A549 (cell line): ENCODE measurements around the gene GPR78. TPM values are rescaled to one million over a fixed set of nuclear protein-coding genes. Genes with fewer than 3 reads are reported as not detected.

Experiments
- ATAC-seq, 2 experiments: fragments of 200-7000 bp in 1 of 2; fragments of >200 bp in 1 of 2; cut with Nextera tagmentation in 1 of 2; cut with Tn5 transposase in 1 of 2; 3 replicates each; pipeline versions ENCODE4 v1.8.0 to v1.9.1; 2018 to 2020; ENCODE audit warnings: mild to moderate bottlenecking in 1 of 2, moderate library complexity in 1 of 2
- CTCF ChIA-PET: fragments of 300-600 bp; sonication (Branson Sonifier 250); formaldehyde crosslinking; extraction: SDS; loops from one replicate; lab custom pipeline; 2021; ENCODE audit warnings: antibody characterized with exemption, inconsistent platforms; lab: Yijun Ruan, JAX
- POLR2A ChIA-PET: fragments of 350-600 bp; formaldehyde crosslinking; extraction: SDS; loops from one replicate; lab custom pipeline; 2021; ENCODE audit warnings: antibody characterized with exemption, inconsistent platforms; lab: Yijun Ruan, JAX
- DNase-seq, 2 experiments: peaks; one replicate each; pipeline versions ENCODE4 v3.0.0 to v3.0.0-alpha.2; 2011 to 2016; ENCODE audit warnings: low read depth in 1 of 2, low spot score in 1 of 2
- FAIRE-seq: peaks from 2 replicates; lab custom pipeline; 2011; peaks lifted over from hg19 to GRCh38; lab: Jason Lieb, UNC
- H3K27ac ChIP-seq, 2 experiments: fragments of >200 bp; sonication (Bioruptor Twin); formaldehyde crosslinking; 3 replicates each; pipeline ENCODE4 v1.5.1; 2016 to 2017
- H3K4me1 ChIP-seq: fragments of >200 bp; sonication (Bioruptor Twin); formaldehyde crosslinking; 3 replicates; pipeline ENCODE4 v1.6.1; 2016
- H3K4me2 ChIP-seq: fragments of >200 bp; sonication (Bioruptor Twin); formaldehyde crosslinking; 3 replicates; pipeline ENCODE4 v1.6.1; 2016
- H3K4me3 ChIP-seq: fragments of >200 bp; sonication (Bioruptor Twin); formaldehyde crosslinking; 3 replicates; pipeline ENCODE4 v1.5.1; 2016
- H3K9me3 ChIP-seq: fragments of >200 bp; sonication (Bioruptor Twin); formaldehyde crosslinking; 3 replicates; pipeline ENCODE4 v1.6.1; 2016
- BHLHE40 ChIP-seq: IDR thresholded peaks from 2 replicates; pipeline ENCODE4 v1.6.1; 2012; ENCODE audit warnings: low read depth, low read length, inconsistent platforms
- CBX2 ChIP-seq: fragments of 200-600 bp; sonication (generic); IDR thresholded peaks from 2 replicates; pipeline ENCODE4 v1.6.1; 2016; ENCODE audit warnings: low read depth, mild to moderate bottlenecking, borderline replicate concordance
- CEBPB ChIP-seq, 2 experiments: fragments of >200 bp in 1 of 2; sonication (Bioruptor Twin) in 1 of 2; formaldehyde crosslinking in 1 of 2; IDR thresholded peaks; 2 replicates each; pipeline ENCODE4 v1.6.1; 2012 to 2016
- FOXS1 ChIP-seq: fragments of 250-450 bp; sonication (Bioruptor Pico); IDR thresholded peaks from 2 replicates; pipeline ENCODE4 v1.5.0; 2020; ENCODE audit warnings: mild to moderate bottlenecking, moderate library complexity
- GATA3 ChIP-seq: IDR thresholded peaks from 2 replicates; pipeline ENCODE4 v1.6.1; 2012; ENCODE audit warnings: borderline replicate concordance
- HOXB13 ChIP-seq: fragments of 250-450 bp; sonication (Bioruptor Pico); IDR thresholded peaks from 2 replicates; pipeline ENCODE4 v1.5.0; 2020; ENCODE audit warnings: low read depth, mild to moderate bottlenecking, moderate library complexity
- HOXB5 ChIP-seq: fragments of 250-450 bp; sonication (Bioruptor Pico); IDR thresholded peaks from 2 replicates; pipeline ENCODE4 v1.5.0; 2020; ENCODE audit warnings: mild to moderate bottlenecking, moderate library complexity
- JUN ChIP-seq, 2 experiments: fragments of >200 bp; sonication (Bioruptor Twin); formaldehyde crosslinking; IDR thresholded peaks; 2 replicates in 1 of 2; 3 replicates in 1 of 2; pipeline ENCODE4 v1.6.1; 2016 to 2017
- MAX ChIP-seq: IDR thresholded peaks from 2 replicates; pipeline ENCODE4 v1.6.1; 2012
- NFE2L2 ChIP-seq: fragments of 150-350 bp; conservative IDR thresholded peaks from 2 replicates; pipeline ENCODE4 v1.6.1; 2014; ENCODE audit warnings: low read length
- POLR2AphosphoS2 ChIP-seq: conservative IDR thresholded peaks from 2 replicates; pipeline ENCODE4 v1.6.1; 2012; ENCODE audit warnings: low read length, improper control_type of control experiment, inconsistent platforms
- REST ChIP-seq: fragments of 200-600 bp; sonication (generic); IDR thresholded peaks from 2 replicates; pipeline ENCODE4 v1.6.1; 2016; ENCODE audit warnings: antibody characterized with exemption, mild to moderate bottlenecking, moderate library complexity
- RNF2 ChIP-seq: fragments of 200-600 bp; sonication (generic); IDR thresholded peaks from 2 replicates; pipeline ENCODE4 v1.6.1; 2016; ENCODE audit warnings: low read depth, mild to moderate bottlenecking, antibody characterized with exemption, moderate library complexity, borderline replicate concordance
- TFCP2L1 ChIP-seq: fragments of 250-450 bp; sonication (Bioruptor Pico); IDR thresholded peaks from 2 replicates; pipeline ENCODE4 v1.5.0; 2021; ENCODE audit warnings: mild to moderate bottlenecking
- TP53 ChIP-seq: fragments of 250-450 bp; sonication (Bioruptor Pico); IDR thresholded peaks from 2 replicates; pipeline ENCODE4 v1.5.0; 2021; ENCODE audit warnings: mild to moderate bottlenecking, moderate library complexity
- ZNF302 ChIP-seq: fragments of 250-450 bp; sonication (Bioruptor Pico); IDR thresholded peaks from 2 replicates; pipeline ENCODE4 v1.9.0; 2021; ENCODE audit warnings: inconsistent platforms, mild to moderate bottlenecking, moderate library complexity
- ZSCAN20 ChIP-seq: fragments of 250-450 bp; sonication (Bioruptor Pico); IDR thresholded peaks from 2 replicates; pipeline ENCODE4 v1.8.0; 2022; ENCODE audit warnings: mild to moderate bottlenecking, moderate library complexity
- WGBS: methylation state at CpG from one replicate; pipeline ENCODE4 v1.1.6; 2017; ENCODE audit errors: missing lambda C conversion rate; 5-methylcytosine and 5-hydroxymethylcytosine counted together
- polyA plus RNA-seq, 4 experiments: library from polyadenylated mRNA; depleted of rRNA in 3 of 4; stranded (reverse); fragments of >200 nt; fragmentation: RNase III in 1 of 4; extraction: RNeasy Plus Mini Kit Qiagen cat#74134 plus additional on column Dnase treatment in 1 of 4; gene quantifications; 2 replicates in 3 of 4; 3 replicates in 1 of 4; pipeline ENCODE4 v1.2.3, GENCODE V29; 2011 to 2017

Gene GPR78
- polyA plus RNA-seq, 2 of the 4 experiments (the other 2 are of a cell fraction) = 0.09 TPM; not detected in 1

GRCh38 chr4:8555716-8556115 is 24.5 kb upstream of the GPR78 start (continued):
- TF ChIP-seq CEBPB (IDR thresholded peaks at IDR 0.05) = no peak
- no peak for TF ChIP-seq HOXB13 (CRISPR knock-in tag)
- no peak for TF ChIP-seq FOXS1 (CRISPR knock-in tag)
- no peak for TF ChIP-seq TFCP2L1 (CRISPR knock-in tag)
- TF ChIP-seq, all 56 proteins: peak for 0

- ChIA-PET POLR2A (interaction anchor here (0.7 kb wide), 1 partner anchor 1996 kb away, joined by 4 read pairs; no protein-coding TSS in a partner anchor), CTCF (interaction anchor here (0.8 to 1.0 kb wide), 2 partner anchors 31 to 37 kb away, joined by 3 read pairs; no protein-coding TSS in a partner anchor)
- Histone ChIP-seq H3K27ac (no peak overlapping the region), H3K9me3 (no peaks in the 10 kb centered on the region), H3K4me3 (no peak overlapping the region), H3K4me2 (no peak overlapping the region), H3K4me1 (peaks cover 26% of the 10 kb centered on the region)
- no peak for FAIRE-seq
- 58% methylated on average over 17 of the region's 17 CpGs for WGBS
- no peak for ATAC-seq
- TF ChIP-seq CEBPB (IDR thresholded peaks at IDR 0.05) (peak; percentile 48 to 64; a peak in 3 of 4 replicates), CBX2 (no peak)
- DNase-seq = no peak
Observed at GRCh38 chr4:8556341-8557150, 23.6 kb upstream of the GPR78 start.

GRCh38 chr4:8557151-8558076 is 22.8 kb upstream of the GPR78 start:
- H3K27ac ChIP-seq = peak overlapping the region in 1 of 2 experiments; percentile 49; a peak in 2 of 6 replicates
- ChIA-PET POLR2A (no interaction called here), CTCF (interaction anchor here (0.8 to 1.0 kb wide), 4 partner anchors 9 to 36 kb away, joined by 3 to 5 read pairs (median 3); no protein-coding TSS in a partner anchor)
- no peaks in the 10 kb centered on the region for H3K9me3 ChIP-seq
- peaks cover 26% of the 10 kb centered on the region for H3K4me1 ChIP-seq
- no peak overlapping the region for H3K4me3 ChIP-seq
- 75% methylated on average over 17 of the region's 21 CpGs for WGBS
- no peak for DNase-seq
- no peak for FAIRE-seq
- TF ChIP-seq GATA3 = no peak
- no peak for TF ChIP-seq POLR2AphosphoS2
- no peak for TF ChIP-seq ZNF302 (CRISPR knock-in tag)
- TF ChIP-seq RNF2 = no peak
- TF ChIP-seq MAX = no peak
- TF ChIP-seq BHLHE40 = no peak
- no peak for TF ChIP-seq FOXS1 (CRISPR knock-in tag)
- no peak for TF ChIP-seq REST
- no peak for TF ChIP-seq ZSCAN20
- no peak for TF ChIP-seq HOXB5 (CRISPR knock-in tag)
- TF ChIP-seq TP53 (CRISPR knock-in tag) = no peak
- TF ChIP-seq JUN (IDR thresholded peaks at IDR 0.05) = no peak
- TF ChIP-seq NFE2L2 = no peak
- TF ChIP-seq, all 56 proteins: peak for 0
- no peak for ATAC-seq
- H3K4me2 ChIP-seq = no peak overlapping the region
